Ovary (tissue), 3 donors: Measurements from ENCODE around the gene OXTR.

Experiments
- EP300 ChIP-seq: sonication (generic); formaldehyde crosslinking; IDR thresholded peaks from one replicate; pipeline ENCODE4 v1.6.1; 2017; ENCODE audit warnings: antibody characterized with exemption
- POLR2A ChIP-seq: fragments of 450-650 bp; IDR thresholded peaks from one replicate; pipeline ENCODE4 v1.6.1; 2017; ENCODE audit warnings: antibody characterized with exemption, mild to moderate bottlenecking, moderate library complexity
- TF ChIP-seq, protein P1 (sequence below), 3 donors: fragments of 450-650 bp in 2 of 3; fragments of 200-600 bp in 1 of 3; IDR thresholded peaks; one replicate each; pipeline versions ENCODE4 v1.5.1 to v1.8.0; 2016 to 2022; ENCODE audit warnings: antibody characterized with exemption in 3 of 3, mild to moderate bottlenecking in 1 of 3
- donor health status: DM: no; HTN: no; CAD: no.

DNA sequence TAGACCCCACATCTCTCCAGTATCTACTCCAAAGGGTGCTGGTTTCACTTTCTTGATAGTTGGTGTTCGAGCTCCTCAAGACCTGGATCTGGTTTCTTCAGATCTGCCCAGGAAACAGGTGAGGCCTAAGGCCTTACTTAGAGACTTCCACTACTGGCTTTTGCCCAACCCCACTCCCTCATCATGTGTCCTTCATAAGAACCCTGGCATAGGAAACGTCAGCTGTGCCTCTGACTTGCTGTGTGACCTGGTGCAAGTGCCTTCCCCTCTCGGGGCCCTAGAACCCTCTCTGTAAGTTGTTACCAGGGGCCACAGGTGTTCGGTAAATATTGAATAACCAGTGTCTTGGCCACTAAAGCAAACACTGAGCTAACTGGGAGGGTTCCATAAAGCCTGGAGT is 3.9 kb downstream of the OXTR start:
- TF ChIP-seq POLR2A (no peak), EP300 (no peak)
- TF ChIP-seq, protein P1, sequence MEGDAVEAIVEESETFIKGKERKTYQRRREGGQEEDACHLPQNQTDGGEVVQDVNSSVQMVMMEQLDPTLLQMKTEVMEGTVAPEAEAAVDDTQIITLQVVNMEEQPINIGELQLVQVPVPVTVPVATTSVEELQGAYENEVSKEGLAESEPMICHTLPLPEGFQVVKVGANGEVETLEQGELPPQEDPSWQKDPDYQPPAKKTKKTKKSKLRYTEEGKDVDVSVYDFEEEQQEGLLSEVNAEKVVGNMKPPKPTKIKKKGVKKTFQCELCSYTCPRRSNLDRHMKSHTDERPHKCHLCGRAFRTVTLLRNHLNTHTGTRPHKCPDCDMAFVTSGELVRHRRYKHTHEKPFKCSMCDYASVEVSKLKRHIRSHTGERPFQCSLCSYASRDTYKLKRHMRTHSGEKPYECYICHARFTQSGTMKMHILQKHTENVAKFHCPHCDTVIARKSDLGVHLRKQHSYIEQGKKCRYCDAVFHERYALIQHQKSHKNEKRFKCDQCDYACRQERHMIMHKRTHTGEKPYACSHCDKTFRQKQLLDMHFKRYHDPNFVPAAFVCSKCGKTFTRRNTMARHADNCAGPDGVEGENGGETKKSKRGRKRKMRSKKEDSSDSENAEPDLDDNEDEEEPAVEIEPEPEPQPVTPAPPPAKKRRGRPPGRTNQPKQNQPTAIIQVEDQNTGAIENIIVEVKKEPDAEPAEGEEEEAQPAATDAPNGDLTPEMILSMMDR (IDR thresholded peaks at IDR 0.05), result no peak
